MG63 (cell line): ENCODE results near the gene PRKG2. TPM values are rescaled to one million over a fixed set of nuclear protein-coding genes. Genes with fewer than 3 reads are reported as not detected.
"Not testable (repeated sequence)": the region's sequence is repeated elsewhere in the genome, so short reads cannot be mapped to it uniquely, and the experiment has no call there.

Source experiments
- DNase-seq: peaks from one replicate; pipeline ENCODE4 v3.0.0-alpha.2; 2020
- H3K27me3 ChIP-seq: fragments of 250-450 bp; sonication (Bioruptor Pico); 2 replicates; pipeline ENCODE4 v1.5.1; 2020; ENCODE audit warnings: mild to moderate bottlenecking, moderate library complexity
- H3K36me3 ChIP-seq: fragments of 250-450 bp; sonication (Bioruptor Pico); 2 replicates; pipeline ENCODE4 v1.5.1; 2020; ENCODE audit warnings: mild to moderate bottlenecking, moderate library complexity
- H3K4me3 ChIP-seq: fragments of 250-450 bp; sonication (Bioruptor Pico); 2 replicates; pipeline ENCODE4 v1.5.1; 2020; ENCODE audit warnings: mild to moderate bottlenecking, moderate library complexity
- H3K9me3 ChIP-seq: fragments of 250-450 bp; sonication (Bioruptor Pico); 2 replicates; pipeline ENCODE4 v1.5.1; 2020; ENCODE audit warnings: mild to moderate bottlenecking, moderate library complexity
- total RNA-seq: library from RNA; depleted of rRNA; stranded (reverse); fragments of >200 nt; shearing (Covaris generic); gene quantifications from 2 replicates; pipeline ENCODE4 v1.2.3, GENCODE V29; 2014; ENCODE audit warnings: low replicate concordance

The PRKG2 gene
- total RNA-seq, 1 experiment from 2014 or later, result 2.0 TPM

DNA sequence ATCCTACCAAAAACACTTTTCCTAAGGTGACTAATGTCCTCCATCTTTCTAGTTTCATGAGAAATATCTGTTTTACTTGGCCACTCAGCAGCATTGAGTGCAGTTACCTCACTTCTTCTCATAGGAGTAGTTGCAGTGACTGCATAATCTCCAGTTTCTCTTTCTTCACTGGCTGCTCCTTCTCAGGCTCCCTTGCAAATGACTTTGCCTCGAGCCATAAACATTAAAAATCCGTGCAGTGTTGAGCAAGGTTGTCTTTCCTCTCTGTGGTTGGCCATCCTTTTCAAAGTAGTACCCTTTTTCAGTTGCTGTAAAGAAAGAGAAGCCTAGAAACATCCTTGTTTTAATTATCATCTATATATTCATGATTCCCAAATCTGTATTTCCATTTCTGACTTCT lies 10.2 kb upstream of the PRKG2 start:
- Histone ChIP-seq H3K27me3 (no peaks in the 10 kb centered on the region), H3K9me3 (no peaks in the 10 kb centered on the region), H3K4me3 (no peak overlapping the region), H3K36me3 (no peaks in the 10 kb centered on the region)
- DNase-seq, result no peak

DNA sequence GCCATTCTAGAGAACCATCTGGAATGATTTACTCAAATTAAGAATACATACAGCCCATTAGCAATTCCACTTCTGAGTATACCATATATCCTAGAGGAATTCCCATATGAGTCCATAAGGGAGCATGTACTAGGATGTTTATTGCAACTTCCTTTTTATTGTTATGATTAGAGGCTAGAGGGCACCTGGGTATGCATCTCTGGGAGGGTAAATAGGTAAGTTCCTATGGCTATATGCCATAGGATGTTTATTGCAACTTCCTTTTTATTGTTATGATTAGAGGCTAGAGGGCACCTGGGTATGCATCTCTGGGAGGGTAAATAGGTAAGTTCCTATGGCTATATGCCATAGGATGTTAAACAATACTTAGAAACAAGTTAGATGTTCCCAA lies 7.1 kb upstream of the PRKG2 start:
- not testable (repeated sequence) for H3K9me3 ChIP-seq, DNase-seq, H3K27me3 ChIP-seq, H3K4me3 ChIP-seq, H3K36me3 ChIP-seq

DNA sequence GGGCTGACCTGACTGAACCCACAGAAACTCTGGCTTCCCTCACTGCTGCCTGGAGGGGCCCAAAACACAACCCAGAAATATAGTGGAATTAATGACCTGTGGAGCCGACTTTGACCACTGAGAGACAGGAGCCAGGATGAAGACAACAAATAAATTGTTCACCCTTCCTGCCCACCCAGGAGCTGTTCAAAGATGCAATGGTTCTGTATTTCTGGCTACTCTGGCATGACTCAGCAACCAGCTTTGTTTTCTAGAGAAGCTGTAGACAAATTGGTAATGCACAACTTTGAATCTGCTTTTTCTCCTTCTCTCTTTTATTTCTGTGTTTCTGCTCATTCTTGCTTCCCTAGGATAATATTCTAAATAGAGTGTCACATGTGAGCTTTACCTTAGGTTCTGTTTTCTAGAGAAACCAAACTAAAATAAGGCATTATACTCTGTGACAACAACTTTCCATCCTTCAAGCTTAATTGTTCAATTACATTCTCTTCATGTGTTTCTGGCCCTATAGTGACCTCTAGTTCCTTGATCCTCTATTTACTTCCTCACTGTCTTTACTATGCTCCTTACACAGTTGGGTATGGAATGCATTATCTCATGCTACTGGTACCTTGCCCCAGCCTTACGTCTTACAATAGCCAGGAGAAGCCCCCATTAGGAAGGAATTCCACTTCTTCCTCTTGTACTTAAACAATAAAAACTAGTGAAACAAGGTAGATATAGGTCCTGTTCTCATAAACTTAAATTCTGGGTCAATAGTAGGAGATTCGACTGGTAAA lies 6.5 kb upstream of the PRKG2 start:
- no peak for DNase-seq
- Histone ChIP-seq H3K27me3 (no peaks in the 10 kb centered on the region), H3K9me3 (no peaks in the 10 kb centered on the region), H3K36me3 (no peaks in the 10 kb centered on the region), H3K4me3 (no peak overlapping the region)

DNA sequence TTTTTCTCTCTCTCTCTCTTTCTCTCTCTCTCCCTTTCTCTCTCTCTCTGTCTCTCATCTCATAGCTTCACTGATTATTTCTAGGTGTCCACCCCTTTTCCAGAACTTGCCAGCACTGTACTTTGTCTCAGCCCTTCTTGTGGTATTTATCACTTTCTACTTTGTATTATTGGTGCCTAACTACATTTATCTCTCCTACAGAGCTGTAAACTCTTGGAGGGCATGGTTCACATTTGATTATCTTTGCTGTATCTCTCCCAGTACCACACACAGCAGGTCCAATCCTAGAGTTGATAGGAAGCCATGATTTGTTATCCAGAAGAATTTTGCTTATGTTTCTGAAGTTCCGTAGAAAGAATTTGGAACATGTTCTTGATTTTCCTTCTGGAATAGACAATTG lies 5.2 kb upstream of the PRKG2 start:
- DNase-seq, result no peak
- H3K36me3 ChIP-seq, result no peaks in the 10 kb centered on the region
- no peaks in the 10 kb centered on the region for H3K9me3 ChIP-seq
- H3K4me3 ChIP-seq, result no peak overlapping the region
- no peaks in the 10 kb centered on the region for H3K27me3 ChIP-seq

DNA sequence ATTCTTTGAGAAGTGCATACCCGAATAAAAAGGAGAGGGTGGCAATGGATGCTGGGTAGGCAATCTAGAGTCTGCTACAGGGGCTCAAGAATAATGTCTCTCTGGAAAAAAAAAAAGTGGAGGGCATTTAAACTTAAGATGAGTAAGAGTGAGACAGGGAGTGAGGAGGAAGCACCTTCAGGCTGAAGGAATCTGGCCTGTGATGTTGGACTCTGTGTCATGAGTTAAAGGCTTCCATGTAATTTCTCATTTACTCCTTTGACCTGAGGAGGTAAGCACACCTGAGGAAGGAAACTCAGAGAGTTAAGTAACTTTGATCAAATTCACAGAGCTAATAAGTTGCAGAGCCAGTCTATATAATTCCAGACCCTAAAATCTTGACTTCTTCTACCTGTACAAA lies 3.2 kb upstream of the PRKG2 start:
- H3K4me3 ChIP-seq, result no peak overlapping the region
- no peak for DNase-seq
- H3K27me3 ChIP-seq, result no peaks in the 10 kb centered on the region
- no peaks in the 10 kb centered on the region for H3K9me3 ChIP-seq
- no peaks in the 10 kb centered on the region for H3K36me3 ChIP-seq

DNA sequence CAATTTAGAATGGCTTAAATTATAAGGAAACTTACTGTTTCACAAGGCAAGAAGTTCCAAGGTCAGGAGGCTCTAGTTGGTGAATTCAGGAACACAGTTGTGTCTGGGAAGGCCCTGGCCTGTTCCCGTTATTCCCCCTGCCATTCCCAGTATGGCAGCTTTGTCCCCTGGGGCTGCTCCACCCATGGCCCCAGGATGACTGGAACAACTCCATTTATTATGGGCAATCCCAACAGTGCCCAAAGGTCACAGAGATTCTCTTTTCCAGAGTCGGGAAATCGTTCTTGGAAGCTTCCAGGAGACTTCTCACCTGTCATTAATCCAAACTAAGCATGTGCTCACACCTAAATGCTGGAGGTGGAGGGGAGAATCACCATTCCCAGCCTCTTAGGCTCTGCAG lies 2.8 kb upstream of the PRKG2 start:
- Histone ChIP-seq H3K9me3 (no peaks in the 10 kb centered on the region), H3K27me3 (no peaks in the 10 kb centered on the region), H3K36me3 (no peaks in the 10 kb centered on the region), H3K4me3 (no peak overlapping the region)
- no peak for DNase-seq

DNA sequence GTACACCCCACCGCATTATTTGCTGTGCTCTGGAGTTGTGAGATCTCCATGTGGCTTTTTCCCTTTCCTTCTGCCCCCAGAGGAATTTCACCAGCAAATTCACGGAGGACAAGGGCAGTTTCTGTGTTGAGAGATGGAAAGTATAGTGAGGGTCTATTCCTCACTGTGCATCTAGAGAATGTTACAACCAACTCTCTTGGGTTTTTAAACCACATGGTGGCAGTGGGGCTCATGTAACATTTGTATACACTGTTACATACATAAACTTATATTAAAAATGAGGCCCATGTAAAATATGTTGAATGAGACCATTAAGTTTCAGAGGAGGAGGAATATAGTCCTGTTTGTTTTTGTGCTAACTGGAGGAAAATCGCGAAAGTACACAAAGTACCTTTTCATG lies 909 bp upstream of the PRKG2 start:
- H3K9me3 ChIP-seq, result no peaks in the 10 kb centered on the region
- no peaks in the 10 kb centered on the region for H3K27me3 ChIP-seq
- no peak overlapping the region for H3K4me3 ChIP-seq
- DNase-seq, result no peak
- no peaks in the 10 kb centered on the region for H3K36me3 ChIP-seq

DNA sequence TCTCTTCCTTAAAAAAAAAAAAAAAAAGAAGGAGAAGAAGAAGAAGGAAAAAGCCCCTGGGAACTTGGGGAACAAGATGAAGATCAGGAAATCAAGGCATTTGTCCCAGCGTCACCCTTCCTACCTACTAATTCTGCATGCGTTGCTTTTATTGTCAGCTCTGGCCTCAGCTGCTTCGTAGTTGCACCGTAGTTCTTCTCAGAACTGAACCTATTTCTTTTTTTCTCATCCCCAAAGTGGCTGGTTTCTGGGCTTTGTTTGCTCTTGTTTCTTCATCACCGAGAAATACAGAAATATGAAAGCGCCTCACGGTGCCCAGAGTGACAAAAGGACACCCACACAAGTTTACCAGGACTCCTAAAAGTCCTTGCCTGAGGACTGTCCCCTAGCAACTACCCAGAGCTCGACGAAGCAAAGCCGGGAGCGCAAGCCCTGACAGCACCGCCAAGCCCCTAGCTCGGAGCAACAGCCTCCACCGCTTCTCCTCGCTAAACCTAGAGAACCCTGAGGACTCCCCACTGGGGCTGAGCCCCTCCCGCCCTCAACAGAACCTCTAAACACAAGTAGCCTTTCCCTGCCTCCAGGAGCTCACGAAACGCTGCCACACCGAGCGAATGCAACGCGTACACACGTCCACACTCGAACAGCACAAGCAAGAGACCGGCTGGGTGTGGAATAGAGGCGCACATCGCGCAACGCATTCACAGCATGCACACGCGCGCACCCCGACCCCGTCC lies 710 bp downstream of the PRKG2 start:
- DNase-seq, result peak; percentile 19
- H3K4me3 ChIP-seq, result peak overlapping the region; percentile 48

DNA sequence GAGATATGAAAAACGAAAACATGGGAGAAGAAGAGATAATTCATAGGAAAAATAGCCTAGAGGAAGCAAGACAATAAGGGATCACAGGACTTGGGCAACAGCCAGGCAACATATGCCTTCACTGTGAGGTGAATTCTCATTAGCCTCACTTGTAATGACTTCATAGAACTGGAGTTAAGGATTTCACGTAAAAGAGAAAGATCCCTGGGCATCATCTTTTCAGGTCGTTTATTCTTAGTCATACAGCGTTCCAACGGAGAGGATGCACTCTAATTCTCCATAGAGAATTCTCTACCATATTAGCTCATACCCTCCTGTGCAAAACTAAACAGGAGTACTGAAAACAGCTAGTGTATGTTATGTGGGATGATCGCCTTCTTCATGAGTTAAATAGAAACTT lies 1.4 kb downstream of the PRKG2 start:
- H3K36me3 ChIP-seq, result no peaks in the 10 kb centered on the region
- H3K4me3 ChIP-seq, result no peak overlapping the region
- H3K9me3 ChIP-seq, result no peaks in the 10 kb centered on the region; the same call in 1 of the 2 replicates
- no peaks in the 10 kb centered on the region for H3K27me3 ChIP-seq
- DNase-seq, result no peak

More for the DNA sequence above, 710 bp downstream of the PRKG2 start:
- H3K9me3 ChIP-seq, result no peaks in the 10 kb centered on the region; the same call in 1 of the 2 replicates
- H3K36me3 ChIP-seq, result no peaks in the 10 kb centered on the region
- H3K27me3 ChIP-seq, result no peaks in the 10 kb centered on the region

DNA sequence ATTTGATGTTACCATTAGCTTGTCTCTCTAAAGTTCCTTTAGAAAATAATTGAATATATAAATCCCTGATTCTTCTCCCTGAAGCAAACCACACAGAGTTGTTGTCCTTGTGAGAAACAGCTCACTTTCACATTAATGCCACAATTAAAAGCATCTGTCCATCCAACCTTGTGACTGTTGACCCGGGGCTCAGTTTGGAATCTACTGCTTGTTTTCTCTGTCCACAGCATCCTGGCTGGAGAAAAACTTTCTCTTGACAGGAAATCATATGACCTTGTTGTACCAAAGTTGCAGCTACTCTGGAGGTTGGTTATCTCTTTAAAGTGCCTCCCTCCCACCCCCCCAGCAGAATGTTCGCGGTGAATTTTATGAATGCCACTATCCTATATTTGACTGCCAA lies 3.1 kb downstream of the PRKG2 start:
- DNase-seq, result no peak
- Histone ChIP-seq H3K4me3 (no peak overlapping the region), H3K27me3 (no peaks in the 10 kb centered on the region), H3K36me3 (no peaks in the 10 kb centered on the region), H3K9me3 (no peaks in the 10 kb centered on the region; the same call in 1 of the 2 replicates)

DNA sequence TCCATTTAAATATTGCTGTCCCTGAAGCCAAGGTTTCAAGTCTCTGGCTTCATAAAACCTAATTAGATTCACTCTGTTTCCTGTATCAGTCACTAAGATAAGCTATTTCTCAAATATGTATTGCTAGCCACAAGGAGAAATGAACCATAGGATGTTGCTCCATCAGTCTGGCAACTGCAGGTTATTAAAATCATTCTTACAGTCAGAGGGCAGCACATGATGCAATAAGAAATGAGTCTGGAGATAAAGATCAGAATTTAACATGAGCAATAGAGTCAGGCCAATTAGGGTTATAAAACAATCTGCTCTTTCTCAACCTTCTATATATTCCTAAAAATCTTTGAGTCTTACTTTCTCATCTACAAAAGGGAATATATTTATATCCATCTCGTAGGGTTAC lies 7.2 kb downstream of the PRKG2 start:
- H3K4me3 ChIP-seq, result no peak overlapping the region
- H3K27me3 ChIP-seq, result no peaks in the 10 kb centered on the region
- H3K36me3 ChIP-seq, result no peaks in the 10 kb centered on the region
- DNase-seq, result no peak
- no peaks in the 10 kb centered on the region; the same call in 1 of the 2 replicates for H3K9me3 ChIP-seq

DNA sequence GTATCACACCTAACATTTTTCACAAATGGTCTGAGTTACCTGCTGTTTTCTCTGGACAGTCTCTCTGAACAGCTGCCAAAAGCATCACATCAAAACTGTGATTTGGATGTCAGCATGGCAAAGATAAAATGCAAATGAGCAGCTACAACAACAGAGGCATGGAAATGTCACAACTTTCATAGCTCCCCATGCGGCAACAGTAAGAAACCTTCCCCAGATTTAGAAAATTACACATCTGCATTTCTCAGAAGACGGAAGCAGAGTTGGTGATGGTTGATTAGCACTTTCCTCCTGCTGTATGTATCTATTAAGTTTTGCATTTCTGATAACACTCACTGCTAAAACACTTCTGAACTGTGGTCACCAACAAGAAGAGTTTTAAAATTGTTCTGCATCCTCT lies 9.7 kb downstream of the PRKG2 start:
- no peaks in the 10 kb centered on the region; the same call in 1 of the 2 replicates for H3K9me3 ChIP-seq
- H3K36me3 ChIP-seq, result no peaks in the 10 kb centered on the region
- DNase-seq, result no peak
- H3K27me3 ChIP-seq, result no peaks in the 10 kb centered on the region
- H3K4me3 ChIP-seq, result no peak overlapping the region

DNA sequence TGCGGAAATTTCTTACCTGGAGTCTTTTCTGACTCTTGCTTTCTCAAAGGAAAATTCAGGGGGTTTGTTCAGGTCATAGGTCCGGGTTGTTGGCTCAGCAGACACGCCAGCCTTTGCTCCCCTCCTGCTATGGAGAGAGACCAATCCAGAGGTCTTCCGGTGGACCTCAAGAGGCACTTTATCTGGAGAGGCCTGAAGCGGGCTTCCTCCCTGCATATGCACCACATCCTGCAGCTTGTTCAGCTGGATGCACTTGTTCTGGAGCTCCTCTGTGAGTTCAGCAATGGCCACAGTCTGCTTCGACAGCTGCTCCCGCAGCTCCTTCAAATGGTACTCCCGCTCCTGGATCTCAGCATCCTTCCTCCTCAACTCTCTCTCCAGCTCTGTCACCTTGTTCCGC lies 10.5 kb downstream of the PRKG2 start:
- no peaks in the 10 kb centered on the region for H3K27me3 ChIP-seq
- DNase-seq, result no peak
- H3K4me3 ChIP-seq, result no peak overlapping the region
- no peaks in the 10 kb centered on the region for H3K9me3 ChIP-seq
- no peaks in the 10 kb centered on the region for H3K36me3 ChIP-seq

DNA sequence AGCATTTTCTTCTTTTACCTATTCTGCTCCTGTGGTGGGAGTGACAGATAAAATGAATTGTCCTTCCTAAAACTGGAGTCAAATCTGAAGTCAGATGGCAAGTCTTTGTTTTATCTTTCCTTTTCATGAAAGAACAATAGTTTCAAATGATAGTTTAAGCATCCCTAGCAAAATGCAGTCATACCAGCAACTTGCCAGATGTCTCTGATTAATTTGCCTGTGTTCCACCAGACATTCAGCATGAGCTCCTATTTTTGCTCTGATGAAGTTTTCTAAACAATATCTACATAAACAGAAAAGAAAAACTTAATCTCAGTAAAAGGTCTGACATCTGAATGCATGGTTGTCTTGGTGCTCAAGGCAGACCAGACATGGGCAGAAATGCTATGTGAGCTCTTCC lies 15.2 kb downstream of the PRKG2 start:
- no peaks in the 10 kb centered on the region for H3K9me3 ChIP-seq
- DNase-seq, result no peak

DNA sequence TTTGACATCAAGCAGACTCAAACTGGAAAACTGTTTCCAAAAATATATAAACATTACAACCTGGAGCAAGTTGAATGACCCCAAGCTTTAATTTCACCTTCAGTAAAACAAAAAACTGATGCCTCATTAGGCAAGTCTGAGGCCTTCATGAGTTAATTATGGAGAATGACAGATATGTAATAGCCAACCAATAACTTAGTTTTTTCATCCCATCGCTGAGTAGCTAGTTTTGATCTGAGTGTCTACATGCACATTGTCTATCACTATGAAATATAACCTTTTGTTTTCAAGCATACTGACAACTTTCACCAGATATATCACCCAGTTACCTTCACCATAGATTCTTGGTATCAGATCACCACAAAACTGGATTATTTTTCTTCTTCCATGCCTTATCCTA lies 16.4 kb downstream of the PRKG2 start:
- Histone ChIP-seq H3K36me3 (no peaks in the 10 kb centered on the region), H3K27me3 (no peaks in the 10 kb centered on the region), H3K4me3 (no peak overlapping the region), H3K9me3 (no peaks in the 10 kb centered on the region)
- DNase-seq, result no peak

More for the DNA sequence above, 15.2 kb downstream of the PRKG2 start:
- Histone ChIP-seq H3K36me3 (no peaks in the 10 kb centered on the region), H3K4me3 (no peak overlapping the region), H3K27me3 (no peaks in the 10 kb centered on the region)

DNA sequence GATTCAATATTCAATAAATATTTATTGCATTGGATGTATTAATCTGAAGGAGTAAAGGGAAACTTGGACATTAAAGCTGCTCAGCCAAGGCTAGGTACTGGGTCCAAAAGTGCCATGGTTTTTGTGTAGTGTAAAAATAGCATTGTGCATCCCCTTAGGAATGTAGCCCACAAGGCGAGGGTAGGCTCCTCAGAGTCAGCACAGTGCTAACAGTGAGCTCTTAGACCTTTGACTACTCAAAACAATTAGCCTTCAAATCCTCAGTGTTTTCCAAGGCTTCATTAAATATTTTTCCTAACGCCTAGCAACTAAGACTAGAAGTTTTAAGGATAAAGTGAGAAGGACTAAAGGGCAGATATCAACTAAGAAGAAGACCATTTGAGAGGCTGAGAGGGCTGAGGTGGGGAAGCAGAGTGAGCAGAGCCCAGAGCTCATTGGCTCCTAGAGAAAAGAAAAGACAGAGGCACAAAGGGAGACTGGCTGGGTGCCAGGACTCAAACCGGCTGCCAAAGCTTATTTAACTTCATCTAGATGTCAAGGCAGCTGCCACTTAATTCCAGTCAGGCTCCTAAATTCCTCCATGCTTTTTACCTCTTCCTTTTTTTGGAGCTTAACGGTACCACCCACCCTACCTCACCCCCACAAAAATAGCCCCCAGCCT lies 17.0 kb downstream of the PRKG2 start:
- no peak overlapping the region for H3K4me3 ChIP-seq
- H3K9me3 ChIP-seq, result no peaks in the 10 kb centered on the region
- no peaks in the 10 kb centered on the region for H3K36me3 ChIP-seq
- H3K27me3 ChIP-seq, result no peaks in the 10 kb centered on the region
- DNase-seq, result no peak

DNA sequence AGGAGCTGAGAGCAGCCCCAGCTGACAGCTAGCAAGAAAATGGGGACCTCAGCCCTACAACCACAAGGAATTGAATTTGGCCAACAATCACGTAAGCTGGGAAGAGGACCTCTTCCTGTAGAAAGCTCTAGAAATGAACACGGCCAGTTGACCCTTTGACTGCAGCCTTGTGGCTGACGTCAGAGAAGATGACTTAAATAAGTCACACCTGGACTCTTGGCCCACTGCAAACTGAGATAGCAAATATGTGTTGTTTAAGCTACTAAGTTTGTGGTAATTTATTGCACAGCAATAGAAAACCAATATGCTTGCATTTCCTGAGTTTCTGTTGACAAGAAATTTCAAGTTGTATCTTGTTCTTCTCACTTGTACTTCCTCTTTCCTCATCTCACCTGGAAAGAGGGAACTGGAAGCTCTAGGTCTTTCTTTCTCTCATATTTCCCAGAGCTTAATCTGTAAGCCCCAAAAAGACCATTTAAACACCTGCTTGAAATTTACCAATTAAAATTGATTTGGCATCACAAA lies 18.8 kb downstream of the PRKG2 start:
- no peak overlapping the region for H3K4me3 ChIP-seq
- no peaks in the 10 kb centered on the region for H3K9me3 ChIP-seq
- no peaks in the 10 kb centered on the region for H3K36me3 ChIP-seq
- no peak for DNase-seq
- no peaks in the 10 kb centered on the region for H3K27me3 ChIP-seq
